SH-SY5Y (cell line): ENCODE results near the gene FREM2.

Experiments
- GATA2 ChIP-seq: IDR thresholded peaks from 2 replicates; pipeline ENCODE4 v1.6.1; 2011; ENCODE audit warnings: mild to moderate bottlenecking, low read depth, low read length
- GATA3 ChIP-seq: IDR thresholded peaks from 2 replicates; pipeline ENCODE4 v1.6.1; 2011; ENCODE audit warnings: low read depth, mild to moderate bottlenecking, low read length, moderate library complexity

FREM2 gene

GRCh38 chr13:38758277-38758676, 71.4 kb downstream of the FREM2 start:
- TF ChIP-seq GATA3 (no peak), GATA2 (no peak)

- TF ChIP-seq GATA2 (no peak), GATA3 (no peak)
Measured at GRCh38 chr13:38759390-38759789, 72.5 kb downstream of the FREM2 start.

- TF ChIP-seq GATA3 = no peak
- no peak for TF ChIP-seq GATA2
Measured at GRCh38 chr13:38763446-38764381, 76.8 kb downstream of the FREM2 start.

- no peak for TF ChIP-seq GATA3
- no peak for TF ChIP-seq GATA2
Measured at GRCh38 chr13:38766799-38767198, 79.9 kb downstream of the FREM2 start.

GRCh38 chr13:38767506-38768265, 80.8 kb downstream of the FREM2 start:
- TF ChIP-seq GATA2 = no peak
- no peak for TF ChIP-seq GATA3

- TF ChIP-seq GATA2 = no peak
- no peak for TF ChIP-seq GATA3
Measured at GRCh38 chr13:38769526-38769925, 82.6 kb downstream of the FREM2 start.

- TF ChIP-seq GATA2 = no peak
- TF ChIP-seq GATA3 = no peak
Measured at GRCh38 chr13:38775085-38775484, 88.2 kb downstream of the FREM2 start.

GRCh38 chr13:38777347-38778119, 90.7 kb downstream of the FREM2 start:
- TF ChIP-seq GATA2 = no peak
- no peak for TF ChIP-seq GATA3

GRCh38 chr13:38781539-38781938, 94.7 kb downstream of the FREM2 start:
- TF ChIP-seq GATA3 (no peak), GATA2 (no peak)

- TF ChIP-seq GATA2 (no peak), GATA3 (no peak)
Measured at GRCh38 chr13:38784036-38784880, 97.4 kb downstream of the FREM2 start.

- no peak for TF ChIP-seq GATA2
- no peak for TF ChIP-seq GATA3
Measured at GRCh38 chr13:38785042-38785441, 98.2 kb downstream of the FREM2 start.

GRCh38 chr13:38785490-38785889, 98.6 kb downstream of the FREM2 start:
- no peak for TF ChIP-seq GATA3
- no peak for TF ChIP-seq GATA2

GRCh38 chr13:38787550-38787949, 100.7 kb downstream of the FREM2 start:
- TF ChIP-seq GATA3 (no peak), GATA2 (no peak)
